H9 (cell line): ENCODE results near the gene PRR29. TPM values are rescaled to one million over a fixed set of nuclear protein-coding genes. Genes with fewer than 3 reads are reported as not detected.

Source experiments
- DNase-seq: peaks from one replicate; pipeline ENCODE4 v3.0.0-alpha.2; 2017
- H2AFZ ChIP-seq: one replicate; pipeline ENCODE4 v1.6.1; 2013; ENCODE audit warnings: mild to moderate bottlenecking, low read length, control low read depth, moderate library complexity
- H2AK5ac ChIP-seq: 2 replicates; pipeline ENCODE4 v1.6.1; 2013; ENCODE audit warnings: low read length, control low read depth, mixed read lengths; ENCODE audit not compliant: insufficient read length
- H2BK120ac ChIP-seq: one replicate; pipeline ENCODE4 v1.6.1; 2013; ENCODE audit warnings: low read depth, mild to moderate bottlenecking, low read length, control low read depth, inconsistent platforms; ENCODE audit not compliant: poor library complexity, severe bottlenecking
- H2BK12ac ChIP-seq: 2 replicates; pipeline ENCODE4 v1.6.1; 2013; ENCODE audit warnings: low read length, control low read depth, mixed read lengths, low read depth; ENCODE audit not compliant: insufficient read length
- H2BK15ac ChIP-seq: 2 replicates; pipeline ENCODE4 v1.6.1; 2013; ENCODE audit warnings: low read depth, low read length, control low read depth
- H2BK20ac ChIP-seq: one replicate; pipeline ENCODE4 v1.6.1; 2013; ENCODE audit warnings: low read depth, mild to moderate bottlenecking, low read length, control low read depth, inconsistent platforms; ENCODE audit not compliant: poor library complexity, severe bottlenecking
- H2BK5ac ChIP-seq: 2 replicates; pipeline ENCODE4 v1.6.1; 2013; ENCODE audit warnings: low read length, control low read depth, mixed read lengths; ENCODE audit not compliant: insufficient read length
- H3K14ac ChIP-seq: 2 replicates; pipeline ENCODE4 v1.6.1; 2013; ENCODE audit warnings: low read length, control low read depth; ENCODE audit not compliant: insufficient read depth
- H3K18ac ChIP-seq: 2 replicates; pipeline ENCODE4 v1.6.1; 2013; ENCODE audit warnings: low read depth, mild to moderate bottlenecking, mixed read lengths, low read length, control low read depth; ENCODE audit not compliant: insufficient read length
- H3K23ac ChIP-seq: 2 replicates; pipeline ENCODE4 v1.6.1; 2013; ENCODE audit warnings: low read length, control low read depth, mixed read lengths, low read depth; ENCODE audit not compliant: insufficient read length
- H3K23me2 ChIP-seq: 2 replicates; pipeline ENCODE4 v1.6.1; 2013; ENCODE audit warnings: low read depth, mild to moderate bottlenecking, mixed read lengths, low read length, control low read depth; ENCODE audit not compliant: insufficient read length, poor library complexity, severe bottlenecking
- H3K27ac ChIP-seq: 2 replicates; pipeline ENCODE4 v1.5.1; 2013; ENCODE audit warnings: low read length, control low read depth, mixed read lengths, low read depth; ENCODE audit not compliant: insufficient read length
- H3K27me3 ChIP-seq: 2 replicates; pipeline ENCODE4 v1.6.1; 2013; ENCODE audit warnings: low read length, control low read depth, inconsistent platforms; ENCODE audit not compliant: insufficient read depth
- H3K4ac ChIP-seq: 2 replicates; pipeline ENCODE4 v1.6.1; 2013; ENCODE audit warnings: low read depth, mild to moderate bottlenecking, control low read depth, inconsistent platforms, low read length, moderate library complexity
- H3K4me1 ChIP-seq: 2 replicates; pipeline ENCODE4 v1.6.1; 2013; ENCODE audit warnings: low read length, control low read depth, inconsistent platforms; ENCODE audit not compliant: insufficient read depth
- H3K4me2 ChIP-seq: 2 replicates; pipeline ENCODE4 v1.6.1; 2013; ENCODE audit warnings: low read length, control low read depth, mixed read lengths; ENCODE audit not compliant: insufficient read length, insufficient read depth
- H3K56ac ChIP-seq: 2 replicates; pipeline ENCODE4 v1.6.1; 2013; ENCODE audit warnings: low read depth, mild to moderate bottlenecking, mixed read lengths, low read length, control low read depth; ENCODE audit not compliant: insufficient read length
- H3K79me1 ChIP-seq: 2 replicates; pipeline ENCODE4 v1.6.1; 2013; ENCODE audit warnings: low read depth, mild to moderate bottlenecking, moderate library complexity, low read length, control low read depth, inconsistent platforms; ENCODE audit not compliant: insufficient read depth, poor library complexity, severe bottlenecking
- H3K79me2 ChIP-seq: 2 replicates; pipeline ENCODE4 v1.6.1; 2013; ENCODE audit warnings: low read length, control low read depth, inconsistent platforms; ENCODE audit not compliant: insufficient read depth
- H3K9ac ChIP-seq: 2 replicates; pipeline ENCODE4 v1.6.1; 2013; ENCODE audit warnings: low read length, control low read depth, mixed read lengths; ENCODE audit not compliant: insufficient read length; ENCODE audit errors: extremely low read depth
- H3K9me3 ChIP-seq: one replicate; pipeline ENCODE4 v1.6.1; 2013; ENCODE audit warnings: low read depth, low read length, inconsistent platforms; ENCODE audit not compliant: control insufficient read depth
- H3T11ph ChIP-seq: one replicate; pipeline ENCODE4 v1.6.1; 2013; ENCODE audit warnings: mild to moderate bottlenecking, low read length, control low read depth, inconsistent platforms
- H4K20me1 ChIP-seq: one replicate; pipeline ENCODE4 v1.6.1; 2013; ENCODE audit not compliant: control insufficient read depth, insufficient read length, insufficient read depth
- H4K5ac ChIP-seq: 2 replicates; pipeline ENCODE4 v1.6.1; 2013; ENCODE audit warnings: low read depth, mild to moderate bottlenecking, mixed read lengths, low read length, control low read depth; ENCODE audit not compliant: insufficient read length
- H4K8ac ChIP-seq: replicated peaks from 2 replicates; pipeline ENCODE4 v1.6.1; 2013; ENCODE audit warnings: low read length, control low read depth, mixed read lengths, low read depth; ENCODE audit not compliant: insufficient read length
- H4K91ac ChIP-seq: 2 replicates; pipeline ENCODE4 v1.6.1; 2013; ENCODE audit warnings: low read depth, mild to moderate bottlenecking, moderate library complexity, mixed read lengths, low read length, control low read depth; ENCODE audit not compliant: insufficient read length
- H3K27ac Mint-ChIP-seq, 3 experiments: 2 replicates in 2 of 3; 3 replicates in 1 of 3; pipeline ENCODE4 v1.8.0; 2020 to 2021; ENCODE audit warnings: mixed read lengths in 3 of 3, mild to moderate bottlenecking in 1 of 3, moderate library complexity in 1 of 3
- H3K27me3 Mint-ChIP-seq: 2 replicates; pipeline ENCODE4 v1.8.0; 2021; ENCODE audit warnings: low read depth, mild to moderate bottlenecking, moderate library complexity, mixed read lengths
- H3K36me3 Mint-ChIP-seq, 3 experiments: 2 replicates in 2 of 3; 3 replicates in 1 of 3; pipeline ENCODE4 v1.8.0; 2020 to 2021; ENCODE audit warnings: low read depth in 3 of 3, mixed read lengths in 3 of 3; ENCODE audit not compliant: insufficient read depth in 1 of 3
- H3K4me1 Mint-ChIP-seq, 2 experiments: 2 replicates each; pipeline ENCODE4 v1.8.0; 2020; ENCODE audit warnings: mixed read lengths in 2 of 2
- H3K4me3 Mint-ChIP-seq, 2 experiments: 2 replicates in 1 of 2; 3 replicates in 1 of 2; pipeline ENCODE4 v1.8.0; 2020 to 2021; ENCODE audit warnings: mild to moderate bottlenecking in 2 of 2, mixed read lengths in 2 of 2, moderate library complexity in 1 of 2
- H3K9me3 Mint-ChIP-seq, 2 experiments: 2 replicates in 1 of 2; 3 replicates in 1 of 2; pipeline ENCODE4 v1.8.0; 2020; ENCODE audit warnings: mild to moderate bottlenecking in 2 of 2, mixed read lengths in 2 of 2, moderate library complexity in 1 of 2
- CTCF ChIP-seq: fragments of 200-600 bp; sonication (generic); conservative IDR thresholded peaks from 3 replicates; pipeline ENCODE4 v1.8.0; 2021; ENCODE audit warnings: antibody characterized with exemption, mild to moderate bottlenecking
- WGBS: extraction: QIAGEN DNeasy Blood & Tissue Kit; methylation state at CpG from one replicate; pipeline ENCODE4 v1.1.7; 2013; ENCODE audit warnings: missing lambda C conversion rate, low lambda C conversion rate, mixed read lengths; ENCODE audit not compliant: insufficient read length; ENCODE audit errors: extremely low coverage; 5-methylcytosine and 5-hydroxymethylcytosine counted together
- total RNA-seq: library from RNA; stranded (reverse); gene quantifications from 2 replicates; pipeline ENCODE4 v1.2.1, GENCODE V29; 2021

The PRR29 gene
- total RNA-seq, 1 experiment from 2014 or later = 0.87 TPM

- no CpG with 5 or more reads among the region's 5 CpGs for WGBS
- Histone ChIP-seq H4K20me1 (no peaks in the 10 kb centered on the region), H2BK5ac (no peak overlapping the region), H4K8ac (no peak overlapping the region), H3T11ph (no peak overlapping the region), H2AK5ac (no peak overlapping the region), H2BK12ac (no peak overlapping the region), H2AFZ (no peak overlapping the region), H4K5ac (no peak overlapping the region), H3K79me2 (no peaks in the 10 kb centered on the region), H2BK20ac (no peak overlapping the region), H4K91ac (no peak overlapping the region), H3K27me3 (no peaks in the 10 kb centered on the region), H3K18ac (no peak overlapping the region), H3K4me1 (peaks cover 3% of the 10 kb centered on the region; the same call in 1 of the 2 replicates), H3K4ac (no peak overlapping the region), H3K27ac (no peak overlapping the region), H3K23ac (no peak overlapping the region), H3K14ac (no peak overlapping the region), H3K23me2 (no peaks in the 10 kb centered on the region), H3K9ac (no peak overlapping the region), H3K9me3 (no peaks in the 10 kb centered on the region), H2BK120ac (no peak overlapping the region), H3K56ac (no peak overlapping the region), H3K4me2 (no peak overlapping the region), H2BK15ac (no peak overlapping the region), H3K79me1 (no peaks in the 10 kb centered on the region)
- Mint-ChIP-seq H3K36me3 (no peaks in the 10 kb centered on the region), H3K27ac (peak overlapping the region in 1 of 3 experiments; percentile 60; a peak in 1 of 7 replicates), H3K9me3 (no peaks in the 10 kb centered on the region), H3K4me1 (peaks cover 14 to 24% of the 10 kb centered on the region in 2 experiments), H3K27me3 (peaks cover 7% of the 10 kb centered on the region), H3K4me3 (no peak overlapping the region)
- no peak for TF ChIP-seq CTCF
- peak; percentile 30 for DNase-seq
Observed at GRCh38 chr17:64007838-64008282, 9.7 kb downstream of the PRR29 start.
